NCI-H2196 (cell line): ENCODE results near the gene SCG2.
"Not testable (repeated sequence)": the region's sequence is repeated elsewhere in the genome, so short reads cannot be mapped to it uniquely, and the experiment has no call there.

ENCODE experiments used
- DNase-seq: peaks from one replicate; lab custom pipeline; 2025; ENCODE audit not compliant: unreplicated experiment; lab: John Stamatoyannopoulos, UW

Gene SCG2

DNA sequence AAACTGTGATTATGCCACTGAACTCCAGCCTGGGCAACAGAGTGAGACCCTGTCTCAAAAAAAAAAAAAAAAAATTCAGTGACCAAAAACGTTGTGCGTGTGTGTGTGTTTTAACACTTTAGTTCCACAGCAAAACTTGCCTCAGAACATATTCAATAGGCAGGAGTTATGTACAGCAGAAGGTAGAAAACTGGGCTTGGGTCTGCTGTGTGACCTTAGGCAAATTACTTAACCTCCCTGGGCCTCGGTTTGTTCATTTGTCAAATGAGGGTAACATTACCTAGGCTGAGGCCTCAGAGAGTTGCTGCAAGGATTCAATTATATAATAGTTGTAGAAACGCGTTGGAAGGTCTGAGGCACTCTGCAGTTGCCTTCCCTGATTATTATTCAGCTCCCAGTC lies 10.3 kb upstream of the SCG2 start:
- DNase-seq = no peak

DNA sequence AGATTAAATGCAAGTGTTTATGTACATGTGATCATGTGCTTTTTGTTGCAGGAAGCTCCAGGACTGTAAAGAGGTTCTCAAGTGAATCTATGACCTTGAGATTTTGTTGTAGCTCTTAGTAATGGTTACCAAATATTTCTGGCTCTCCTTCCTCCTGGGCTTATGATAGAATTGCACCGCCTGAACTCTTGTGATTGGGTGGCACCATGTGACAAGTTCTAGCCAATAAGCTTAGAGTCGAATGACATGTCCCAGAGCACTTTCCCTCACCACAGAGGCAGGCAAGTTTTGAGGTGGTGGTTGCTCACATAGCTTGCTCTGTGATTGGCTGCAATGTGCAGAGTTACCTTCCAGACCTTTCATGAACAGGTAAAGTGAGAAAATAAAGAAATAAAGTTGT lies 8.9 kb upstream of the SCG2 start:
- no peak for DNase-seq

DNA sequence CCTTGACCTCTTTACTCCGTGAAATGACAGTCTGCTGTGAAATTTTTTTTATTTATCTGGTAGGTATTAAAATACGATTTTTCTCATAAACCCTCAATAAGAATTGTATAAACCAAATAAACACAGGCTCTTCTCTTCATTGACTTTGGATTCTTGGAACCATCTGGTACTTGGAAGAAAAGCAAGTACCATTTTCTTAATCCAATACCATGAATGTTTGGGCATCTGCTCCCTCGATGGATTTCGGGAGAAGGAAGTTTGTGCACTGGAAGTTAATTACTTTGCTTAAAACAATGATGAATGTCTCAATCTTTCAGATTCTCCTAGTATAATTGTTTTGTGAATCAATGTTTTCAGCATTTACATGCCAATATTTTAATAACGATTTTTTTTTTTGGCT lies 5.3 kb upstream of the SCG2 start:
- DNase-seq = no peak

DNA sequence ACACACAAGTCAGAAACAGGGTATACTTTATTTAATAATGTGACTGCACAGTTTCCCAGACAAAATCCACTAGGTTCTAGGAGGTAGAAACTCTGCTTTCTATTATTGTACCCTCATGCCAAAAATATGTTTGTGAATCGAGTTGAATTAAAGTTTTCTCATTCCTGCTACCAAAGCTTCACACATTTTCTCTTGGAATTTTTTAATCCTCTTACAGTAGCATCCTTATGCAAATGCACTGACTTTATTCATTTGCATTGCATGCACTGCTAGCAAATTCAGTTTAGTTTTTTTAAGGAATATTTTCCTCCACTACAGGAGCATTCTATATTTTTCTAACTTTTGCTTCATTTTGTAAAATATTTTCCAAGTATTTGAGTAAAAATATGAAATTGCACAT lies 4.8 kb upstream of the SCG2 start:
- DNase-seq = no peak

DNA sequence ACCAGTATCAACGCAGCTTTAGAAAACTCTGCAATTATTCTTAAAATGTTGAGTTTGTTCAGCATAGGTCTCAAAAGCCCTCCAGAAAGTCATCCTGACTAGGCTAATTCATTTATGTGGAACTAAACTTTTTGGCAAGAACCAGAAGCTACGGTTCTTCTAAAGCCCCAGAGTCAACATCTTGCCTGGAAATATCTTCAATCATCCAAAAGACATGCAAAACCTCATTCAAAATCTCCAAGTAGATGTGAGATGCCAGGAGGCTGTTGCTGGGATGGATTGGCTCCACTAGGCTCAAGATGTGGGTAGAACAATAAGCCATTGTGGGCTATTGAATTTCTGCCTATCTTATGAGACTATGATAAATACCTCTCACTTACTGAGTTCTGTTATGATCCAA lies 2.1 kb upstream of the SCG2 start:
- no peak for DNase-seq

DNA sequence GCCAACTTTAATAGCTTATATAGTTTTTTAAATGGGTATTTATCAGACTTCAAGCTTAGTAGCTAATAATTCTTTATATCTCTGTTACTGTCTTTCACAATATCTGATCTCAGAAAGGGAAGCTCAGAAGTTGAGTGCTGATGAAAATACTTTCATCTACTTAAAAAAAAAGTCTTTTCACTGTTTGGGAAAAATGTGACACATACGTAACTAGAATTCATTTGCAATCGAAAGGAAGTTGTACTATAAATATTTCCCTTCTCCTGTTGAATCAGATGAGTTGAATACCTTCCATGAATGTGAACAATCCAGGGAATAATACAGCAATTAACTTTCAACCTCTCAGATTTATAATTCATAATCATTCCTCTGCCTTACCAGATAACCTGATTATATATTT lies 811 bp upstream of the SCG2 start:
- no peak for DNase-seq

DNA sequence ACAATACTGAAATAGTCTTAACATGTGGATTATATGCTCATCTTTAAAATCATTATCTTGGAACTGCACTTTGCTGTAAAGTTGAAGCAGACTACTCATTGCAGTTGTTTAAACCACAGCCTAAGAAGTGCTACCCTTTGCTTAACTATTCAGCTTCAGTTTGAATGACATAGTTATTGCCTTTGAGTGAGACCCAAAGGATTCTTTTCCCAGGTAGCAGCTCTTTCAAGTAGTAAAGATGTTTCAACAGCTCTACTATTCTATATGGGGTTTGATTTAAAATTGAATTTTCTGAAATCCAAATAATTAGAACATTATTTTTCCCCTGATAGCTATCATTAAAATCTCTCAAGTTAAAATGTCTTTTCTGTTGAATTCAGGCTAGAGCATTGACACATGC lies 1.1 kb downstream of the SCG2 start:
- DNase-seq = no peak

DNA sequence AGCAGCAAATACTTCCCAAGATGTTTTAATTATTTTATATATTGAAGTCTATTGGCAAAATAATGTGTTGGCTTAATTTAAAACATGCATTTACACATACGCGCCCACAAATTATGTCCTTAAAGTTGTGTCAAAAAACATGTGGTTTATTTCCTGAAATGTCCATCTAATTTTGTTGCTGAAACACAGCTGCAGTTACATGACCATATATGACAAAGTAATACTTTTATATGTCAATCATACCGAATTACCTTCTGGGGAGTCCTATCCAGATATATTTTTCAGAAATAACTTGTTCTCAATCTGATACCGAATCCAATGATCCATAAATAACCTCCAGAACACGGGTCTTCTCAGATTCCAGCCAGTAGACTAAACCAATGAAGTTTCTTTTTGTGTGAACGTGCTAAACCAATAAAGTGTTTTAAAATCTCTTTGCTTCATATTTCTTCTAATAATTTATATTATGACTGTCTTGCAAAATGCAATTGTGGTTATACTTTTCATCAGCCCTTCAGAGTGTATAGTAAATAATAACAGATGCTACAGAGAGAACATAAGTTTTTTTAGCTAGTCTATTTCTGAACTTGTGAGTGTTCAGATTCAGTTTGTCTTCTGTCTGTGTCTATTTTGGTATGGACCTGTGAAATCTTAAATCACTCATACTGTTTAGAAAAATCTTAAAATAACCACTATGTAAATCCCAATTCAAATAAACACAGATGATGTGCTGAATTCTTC lies 2.4 kb downstream of the SCG2 start:
- no peak for DNase-seq

DNA sequence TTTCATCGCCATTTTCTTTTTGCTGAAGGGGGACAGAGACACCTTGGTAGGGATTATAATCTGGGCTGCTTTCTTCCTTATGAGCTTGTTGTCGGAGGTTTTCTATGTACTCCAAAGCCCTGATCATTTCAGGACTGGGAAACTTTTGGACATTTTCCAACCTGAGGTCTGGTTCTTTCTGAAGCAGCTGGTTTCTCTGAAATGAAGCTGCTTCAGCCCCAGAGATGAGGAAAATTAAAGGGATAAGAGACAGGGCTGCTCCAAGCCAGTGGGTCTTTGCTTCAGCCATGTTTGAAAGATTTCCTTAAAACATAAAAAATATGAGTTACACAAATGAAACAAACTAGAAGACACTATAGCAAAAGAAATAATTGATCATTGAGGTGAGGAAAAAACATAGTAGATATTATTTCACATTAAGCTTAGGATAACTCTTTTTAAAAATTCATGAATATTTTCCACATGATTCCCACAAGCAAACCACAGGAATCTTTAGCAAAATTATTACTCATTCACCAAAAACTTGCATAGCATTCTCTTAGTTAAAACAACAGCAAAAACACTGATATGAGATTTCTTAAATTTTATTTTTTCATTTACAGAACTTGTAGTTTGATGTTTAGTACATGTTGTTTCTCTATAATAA lies 3.0 kb downstream of the SCG2 start:
- DNase-seq = peak; percentile 19

DNA sequence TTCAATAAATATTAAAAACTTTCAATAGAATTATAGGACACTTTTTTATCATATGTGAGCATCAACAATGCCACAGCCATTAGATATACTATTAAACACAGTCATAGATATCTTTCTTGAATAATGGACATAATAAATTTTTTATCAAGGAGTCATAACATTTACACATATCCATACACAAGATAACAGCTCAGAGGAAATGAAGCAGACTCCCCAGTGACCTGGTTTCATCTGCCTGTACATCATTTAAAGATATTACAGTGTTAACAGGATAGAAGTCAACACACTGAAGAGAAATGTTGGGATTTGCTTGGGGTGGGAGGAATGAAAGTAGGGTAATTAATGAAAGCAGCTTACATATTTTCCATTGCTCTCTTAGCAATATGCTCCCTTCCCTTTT lies 5.1 kb downstream of the SCG2 start:
- DNase-seq = no peak

DNA sequence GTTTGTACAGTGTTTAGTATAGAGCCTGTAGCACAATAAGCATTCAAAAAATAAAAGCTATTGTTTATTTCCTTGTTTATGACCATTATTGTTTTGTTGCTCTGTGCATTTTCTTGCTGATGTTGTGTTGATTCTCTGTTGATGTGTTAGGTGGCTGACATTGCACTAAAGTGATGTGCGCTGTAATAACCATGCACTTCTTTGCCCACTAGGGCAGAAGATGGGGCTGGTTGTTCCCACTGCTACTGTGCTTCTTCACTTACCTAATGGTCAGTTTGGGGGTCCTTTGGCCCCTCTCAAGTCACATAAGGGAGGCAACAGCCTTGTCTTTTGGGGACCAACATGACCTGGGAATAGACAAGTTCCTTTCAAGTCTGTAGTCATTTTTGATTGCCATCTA lies 6.0 kb downstream of the SCG2 start:
- no peak for DNase-seq

DNA sequence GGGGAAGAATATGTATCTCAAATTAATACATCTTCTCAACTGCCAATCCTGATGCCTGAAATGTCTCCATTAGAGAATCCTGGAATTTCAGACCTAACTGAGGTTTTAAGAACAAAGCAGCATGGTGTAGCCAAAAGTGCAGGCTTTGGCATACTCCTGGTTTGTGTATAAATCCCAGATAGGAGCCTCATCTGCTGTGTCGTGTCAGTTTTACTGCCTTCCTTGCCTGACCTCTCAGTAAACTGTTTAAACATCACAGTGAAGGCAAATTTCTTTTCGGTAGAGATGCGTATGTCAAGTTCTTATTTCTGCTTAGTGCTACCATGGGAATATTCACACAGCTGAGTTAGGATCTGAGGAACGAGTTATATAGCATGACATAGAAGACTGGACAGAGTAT lies 7.3 kb downstream of the SCG2 start:
- DNase-seq = no peak

DNA sequence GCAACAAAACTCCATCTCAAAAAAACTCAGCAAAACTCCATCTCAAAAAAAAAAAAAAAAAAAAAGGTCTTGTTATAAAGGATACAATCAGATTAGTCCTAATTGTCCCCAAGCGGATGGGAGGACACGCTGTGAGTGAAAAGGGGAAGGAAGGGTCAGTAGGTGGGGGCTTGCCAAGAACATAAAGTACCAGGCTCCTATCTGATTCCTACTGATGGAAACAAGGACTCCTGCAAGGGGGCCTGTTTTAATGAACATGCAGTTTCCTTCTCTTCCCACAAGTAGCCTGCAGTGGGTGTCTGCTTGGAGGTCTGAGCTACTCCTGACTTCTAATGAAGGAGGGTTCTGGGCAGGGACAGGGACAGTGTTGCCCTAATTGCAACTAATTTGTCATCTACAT lies 7.9 kb downstream of the SCG2 start:
- DNase-seq = no peak

DNA sequence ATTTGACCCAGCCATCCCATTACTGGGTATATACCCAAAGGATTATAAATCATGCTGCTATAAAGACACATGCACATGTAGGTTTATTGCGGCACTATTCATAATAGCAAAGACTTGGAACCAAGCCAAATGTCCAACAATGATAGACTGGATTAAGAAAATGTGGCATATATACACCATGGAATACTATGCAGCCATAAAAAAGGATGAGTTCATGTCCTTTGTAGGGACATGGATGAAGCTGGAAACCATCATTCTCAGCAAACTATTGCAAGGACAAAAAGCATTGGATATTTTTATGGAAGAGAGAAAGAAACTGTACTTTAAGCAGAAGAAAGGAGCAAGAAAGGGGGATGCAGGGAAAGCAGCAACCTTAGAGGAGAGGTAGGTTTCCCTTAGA lies 9.5 kb downstream of the SCG2 start:
- DNase-seq = not testable (repeated sequence)

DNA sequence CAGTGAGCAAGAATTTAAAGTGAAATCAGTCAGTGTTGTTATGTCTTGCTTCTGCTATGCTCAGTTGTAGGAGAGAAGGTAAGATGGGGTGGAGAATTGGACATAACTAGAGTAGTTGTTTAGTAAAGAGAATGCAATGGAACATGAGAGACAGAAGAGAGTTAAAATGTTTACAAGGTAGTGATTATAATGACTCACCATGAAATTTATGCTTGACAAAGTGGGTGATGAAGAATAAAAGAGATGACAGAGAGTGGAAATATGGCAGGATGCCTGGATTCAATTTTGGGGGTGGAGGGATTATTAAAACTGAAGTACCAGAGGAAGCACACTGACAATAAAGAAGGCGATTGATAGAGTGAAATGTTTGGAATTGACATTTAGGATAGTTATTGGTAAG lies 10.6 kb downstream of the SCG2 start:
- DNase-seq = peak; percentile 26

DNA sequence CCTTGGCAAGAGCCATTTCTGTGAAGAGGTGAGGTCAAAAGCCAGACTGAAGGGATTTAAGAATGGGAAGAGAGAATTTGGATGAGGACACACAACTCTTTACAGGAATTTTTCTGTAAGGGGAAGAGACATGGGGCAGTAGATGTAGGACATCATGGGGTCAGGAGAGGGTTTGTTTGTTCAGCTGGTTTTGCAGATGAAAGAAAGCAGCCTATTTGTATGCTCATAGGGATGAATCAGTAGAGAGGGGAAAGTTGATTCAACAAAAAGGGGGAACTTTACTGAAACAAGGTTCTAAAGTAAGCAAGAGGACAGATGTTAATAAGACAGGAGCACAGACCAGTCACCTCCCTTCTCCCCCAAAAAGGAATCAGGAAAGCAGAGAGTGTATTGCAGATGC lies 11.2 kb downstream of the SCG2 start:
- DNase-seq = no peak

DNA sequence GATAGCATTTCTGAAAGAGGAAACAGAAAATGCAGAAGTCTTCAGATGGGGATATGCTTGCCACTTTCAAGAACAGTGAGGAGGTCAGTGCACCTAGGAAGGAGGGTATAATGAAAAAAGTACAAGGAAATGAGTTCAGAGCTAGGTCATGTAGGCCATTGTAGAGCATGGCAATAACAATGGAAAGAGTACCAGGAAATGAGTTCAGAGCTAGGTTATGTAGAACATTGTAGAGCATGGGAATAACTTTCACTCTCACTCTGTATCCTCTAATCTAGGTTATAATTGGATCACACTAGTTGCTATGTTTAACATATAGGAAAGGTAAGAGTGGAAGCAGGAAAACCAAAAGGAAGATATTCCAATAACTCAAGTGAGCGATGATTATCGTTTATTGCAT lies 12.3 kb downstream of the SCG2 start:
- no peak for DNase-seq

DNA sequence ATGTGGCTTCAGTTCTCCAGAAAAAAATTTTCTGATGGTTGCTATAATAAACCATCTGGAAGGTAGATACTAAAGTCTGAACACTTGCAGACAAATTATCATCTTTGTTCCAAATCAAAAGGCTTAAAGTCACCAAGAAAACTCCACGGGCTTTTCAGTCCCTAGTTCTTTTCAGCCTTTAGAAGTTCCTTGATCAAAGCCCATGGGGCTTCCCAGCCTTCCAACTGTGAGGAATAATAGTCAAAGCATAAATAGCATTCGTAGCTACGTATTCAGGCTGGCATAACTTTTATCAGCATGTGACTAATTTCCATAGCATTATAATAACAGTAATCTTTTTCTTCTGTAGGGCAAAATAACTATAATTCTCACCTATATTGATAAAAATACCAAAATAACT lies 13.9 kb downstream of the SCG2 start:
- no peak for DNase-seq

DNA sequence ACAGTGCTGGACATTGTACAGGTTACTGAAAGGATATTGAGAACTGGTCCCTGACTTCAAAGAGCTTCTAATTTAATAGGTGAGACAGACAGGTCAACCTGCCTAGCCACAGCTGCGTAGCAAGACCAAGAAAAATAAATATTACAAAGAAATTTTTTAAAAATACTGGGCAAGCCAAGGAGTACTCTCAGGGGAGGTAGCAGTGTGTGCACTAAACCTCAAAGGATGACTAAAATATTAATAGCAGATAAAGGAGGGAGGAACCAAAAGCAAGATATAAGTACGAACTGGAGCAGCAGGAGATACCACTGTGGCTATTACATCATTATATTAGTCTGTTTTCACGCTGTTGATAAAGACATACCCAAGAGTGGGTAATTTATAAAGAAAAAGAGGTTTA lies 14.9 kb downstream of the SCG2 start:
- DNase-seq = no peak

DNA sequence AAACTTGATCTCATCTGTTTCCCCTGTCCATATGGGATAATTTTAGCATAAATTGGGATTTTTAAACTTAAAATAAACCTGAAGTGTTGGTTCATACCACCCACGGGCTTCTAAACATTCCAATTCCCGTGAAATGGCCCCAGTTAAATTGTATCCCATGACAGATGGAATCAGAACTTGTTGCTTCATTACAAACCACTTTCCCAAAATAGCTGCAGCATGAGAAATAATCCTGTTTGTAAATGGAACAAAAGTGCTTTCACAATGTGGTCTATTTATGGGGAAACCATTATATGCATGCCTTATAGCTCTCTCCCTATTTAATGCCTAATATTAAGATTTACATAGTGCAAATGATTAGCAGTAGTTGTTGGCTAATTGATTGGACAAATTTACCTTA lies 15.9 kb downstream of the SCG2 start:
- no peak for DNase-seq

DNA sequence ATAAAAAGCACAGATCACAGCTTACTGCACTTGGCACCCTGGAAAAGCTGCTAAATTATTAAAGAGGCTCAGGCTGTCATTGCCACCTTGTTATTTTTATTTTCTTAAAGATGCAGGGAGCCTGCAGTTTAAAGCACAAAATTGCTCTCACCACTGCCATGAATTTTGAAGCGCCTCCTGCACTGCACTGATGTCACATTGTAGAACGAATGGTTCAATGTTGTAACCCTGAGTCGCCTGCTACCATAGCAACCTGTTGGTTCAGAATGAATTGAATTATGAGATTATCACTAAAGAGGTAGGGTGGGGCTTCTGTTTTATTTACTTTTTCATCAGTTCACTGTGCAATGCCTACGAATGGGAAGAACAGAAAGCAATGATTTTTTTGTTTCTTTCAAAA lies 16.5 kb downstream of the SCG2 start:
- peak; percentile 70 for DNase-seq

DNA sequence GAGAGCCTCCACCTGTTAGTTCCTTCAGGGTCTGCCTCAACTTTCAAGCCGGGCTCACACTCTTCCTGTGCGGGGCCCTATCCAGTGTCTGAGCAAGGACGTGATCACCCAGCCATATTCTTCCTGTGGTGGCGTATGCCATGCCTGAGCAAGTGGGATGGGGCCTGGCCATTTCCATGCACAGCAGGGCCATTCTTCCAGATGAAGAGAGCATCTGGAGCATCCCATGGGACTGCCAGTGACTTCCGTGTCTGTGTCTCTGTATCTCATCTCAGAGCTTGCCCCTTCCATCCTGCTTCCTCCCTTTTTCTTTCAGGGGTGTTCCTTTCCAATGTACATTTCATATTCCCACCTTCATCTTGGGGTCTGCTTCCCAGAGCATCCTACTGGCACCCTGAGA lies 20.2 kb downstream of the SCG2 start:
- no peak for DNase-seq

DNA sequence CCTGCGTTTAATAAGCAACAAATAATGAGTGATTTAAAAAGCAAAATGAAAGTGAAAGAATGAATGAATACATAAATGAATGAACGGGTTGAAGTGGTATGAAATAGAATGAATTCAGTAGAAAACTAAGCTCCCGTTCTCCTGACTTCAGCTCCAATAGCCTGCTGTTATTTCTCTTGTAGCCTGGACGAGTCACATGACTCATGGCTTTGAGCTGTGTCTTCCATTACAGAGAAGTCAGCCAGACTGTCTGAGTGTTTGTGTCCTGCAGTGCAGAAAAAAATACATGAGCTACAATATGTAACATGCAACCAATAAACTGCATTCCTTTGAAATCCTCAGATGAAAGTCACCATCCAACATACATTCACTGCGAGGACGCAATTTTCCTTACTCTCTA lies 21.2 kb downstream of the SCG2 start:
- DNase-seq = no peak
